Measurements from ENCODE around the gene UBE2E3.
"Not testable (repeated sequence)": the region's sequence is repeated elsewhere in the genome, so short reads cannot be mapped to it uniquely, and the experiment has no call there.

UBE2E3 gene

GRCh38 chr2:181073896-181074295 lies 93.5 kb downstream of the UBE2E3 start:
- DNase-seq (ENCODE audit: low read depth in 2 of 2), result no peak

GRCh38 chr2:181074457-181074856 lies 94.1 kb downstream of the UBE2E3 start:
- no peak for DNase-seq (ENCODE audit: low read depth in 2 of 2)

- no peak for DNase-seq (ENCODE audit: low read depth in 2 of 2)
Measured at GRCh38 chr2:181076658-181077057, 96.3 kb downstream of the UBE2E3 start.

GRCh38 chr2:181077128-181077709 lies 96.8 kb downstream of the UBE2E3 start:
- no peak for DNase-seq (ENCODE audit: low read depth in 2 of 2)

GRCh38 chr2:181083140-181083539 lies 102.7 kb downstream of the UBE2E3 start:
- no peak for DNase-seq (ENCODE audit: low read depth in 2 of 2)

- DNase-seq (ENCODE audit: low read depth in 2 of 2), result no peak
Measured at GRCh38 chr2:181085734-181086133, 105.3 kb downstream of the UBE2E3 start.

GRCh38 chr2:181091920-181092319 lies 111.5 kb downstream of the UBE2E3 start:
- DNase-seq (ENCODE audit: low read depth in 2 of 2), result not testable (repeated sequence)

GRCh38 chr2:181095486-181095885 lies 115.1 kb downstream of the UBE2E3 start:
- DNase-seq (ENCODE audit: low read depth in 2 of 2), result no peak

GRCh38 chr2:181103659-181104058 lies 123.3 kb downstream of the UBE2E3 start:
- no peak for DNase-seq (ENCODE audit: low read depth in 2 of 2)

GRCh38 chr2:181104512-181105115 lies 124.2 kb downstream of the UBE2E3 start:
- no peak for DNase-seq (ENCODE audit: low read depth in 2 of 2)

GRCh38 chr2:181105562-181105961 lies 125.2 kb downstream of the UBE2E3 start:
- DNase-seq (ENCODE audit: low read depth in 2 of 2), result no peak

GRCh38 chr2:181106229-181106628 lies 125.8 kb downstream of the UBE2E3 start:
- DNase-seq (ENCODE audit: low read depth in 2 of 2), result no peak

GRCh38 chr2:181106789-181107627 lies 126.6 kb downstream of the UBE2E3 start:
- DNase-seq (ENCODE audit: low read depth in 2 of 2), result no peak

- DNase-seq (ENCODE audit: low read depth in 2 of 2), result no peak
Measured at GRCh38 chr2:181107628-181107945, 127.2 kb downstream of the UBE2E3 start.

- no peak for DNase-seq (ENCODE audit: low read depth in 2 of 2)
Measured at GRCh38 chr2:181111059-181111458, 130.7 kb downstream of the UBE2E3 start.

GRCh38 chr2:181112916-181113315 lies 132.5 kb downstream of the UBE2E3 start:
- DNase-seq (ENCODE audit: low read depth in 2 of 2), result no peak

Measured in stimulated activated CD8-positive, alpha-beta memory T cell treated with anti-CD3 and anti-CD28 coated beads, Interleukin-7, amount 100 ng/mL, for 1 hour (primary cell).